SK-N-SH (cell line): ENCODE data around the gene NOL4L.

ENCODE experiments used
- CTCF ChIP-seq: fragments of 200-600 bp; sonication (generic); IDR thresholded peaks from 2 replicates; pipeline ENCODE4 v1.6.1; 2017; ENCODE audit warnings: antibody characterized with exemption, mild to moderate bottlenecking, moderate library complexity
- FOSL2 ChIP-seq: IDR thresholded peaks from 2 replicates; pipeline ENCODE4 v1.4.0; 2012; ENCODE audit warnings: low read depth, mild to moderate bottlenecking, moderate library complexity, borderline replicate concordance
- NRF1 ChIP-seq: IDR thresholded peaks from 2 replicates; pipeline ENCODE4 v1.6.1; 2012; ENCODE audit warnings: low read depth, mild to moderate bottlenecking, low read length
- POLR2AphosphoS5 ChIP-seq: IDR thresholded peaks from 2 replicates; pipeline ENCODE4 v1.6.1; 2012; ENCODE audit warnings: low read depth, low read length
- SIN3A ChIP-seq: IDR thresholded peaks from 2 replicates; pipeline ENCODE4 v1.6.1; 2012; ENCODE audit warnings: low read depth, mild to moderate bottlenecking, low read length, moderate library complexity, borderline replicate concordance

DNA sequence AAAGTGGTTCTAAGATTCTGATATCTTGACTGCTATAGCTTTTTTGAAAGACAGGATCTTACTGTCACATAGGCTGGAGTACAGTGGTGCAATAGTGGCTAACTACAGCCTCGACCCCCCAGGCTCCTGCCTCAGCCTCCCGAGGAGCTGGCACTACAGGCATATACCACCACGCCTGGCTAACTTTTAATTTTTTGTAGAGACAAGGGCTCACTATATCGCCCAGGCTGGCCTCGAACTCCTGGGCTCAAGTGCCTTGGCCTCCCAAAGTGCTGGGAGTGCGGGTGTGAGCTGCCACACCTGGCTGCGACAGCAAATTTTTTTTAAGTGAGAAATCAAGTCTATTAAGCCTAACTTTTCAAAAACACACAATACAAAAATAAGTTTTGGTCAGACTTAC lies 106.6 kb downstream of the NOL4L start:
- no peak for TF ChIP-seq POLR2AphosphoS5
- no peak for TF ChIP-seq CTCF
- TF ChIP-seq SIN3A: no peak
- TF ChIP-seq NRF1: no peak
- TF ChIP-seq FOSL2: no peak
